GM19452 (cell line): ENCODE data around the gene TTI1.

Source experiments
- ATAC-seq: cut with Tn5 transposase; IDR thresholded peaks from one replicate; pipeline ENCODE4 v1.9.1; 2021; ENCODE audit not compliant: unreplicated experiment

Gene TTI1

DNA sequence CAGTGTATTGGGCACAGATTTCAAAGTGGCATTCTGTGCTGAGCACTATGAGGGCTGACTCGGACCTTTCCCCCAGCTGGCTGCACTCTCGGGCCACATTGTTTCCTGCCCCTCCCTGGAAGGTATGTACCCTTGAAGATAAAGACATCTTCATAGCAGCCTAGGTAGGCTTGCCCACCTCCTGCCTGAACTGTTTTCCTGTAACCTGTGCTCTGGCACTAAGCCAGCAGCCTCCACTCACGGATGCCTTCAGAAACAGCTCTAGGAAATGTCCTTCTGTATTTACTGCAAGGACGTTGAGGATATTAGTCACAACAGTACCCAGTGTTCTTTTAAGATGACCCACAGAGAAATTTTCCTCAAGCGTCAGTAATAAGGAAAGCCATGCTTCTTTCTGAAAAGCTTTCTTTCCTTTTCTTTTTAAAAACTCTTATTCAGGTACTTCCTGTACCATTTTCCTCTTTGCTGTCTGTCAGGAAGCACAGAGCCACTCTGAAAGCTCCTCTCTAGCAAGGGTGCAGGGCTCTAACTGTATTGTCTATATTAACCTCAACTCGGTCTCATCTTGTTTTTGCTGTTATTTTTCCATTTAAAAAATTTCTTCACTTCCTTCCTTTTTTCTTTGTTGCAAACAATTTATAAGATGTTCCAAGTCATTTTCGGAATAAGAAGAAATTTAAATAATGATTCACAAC, 43.5 kb downstream of the TTI1 start:
- no peak for ATAC-seq

DNA sequence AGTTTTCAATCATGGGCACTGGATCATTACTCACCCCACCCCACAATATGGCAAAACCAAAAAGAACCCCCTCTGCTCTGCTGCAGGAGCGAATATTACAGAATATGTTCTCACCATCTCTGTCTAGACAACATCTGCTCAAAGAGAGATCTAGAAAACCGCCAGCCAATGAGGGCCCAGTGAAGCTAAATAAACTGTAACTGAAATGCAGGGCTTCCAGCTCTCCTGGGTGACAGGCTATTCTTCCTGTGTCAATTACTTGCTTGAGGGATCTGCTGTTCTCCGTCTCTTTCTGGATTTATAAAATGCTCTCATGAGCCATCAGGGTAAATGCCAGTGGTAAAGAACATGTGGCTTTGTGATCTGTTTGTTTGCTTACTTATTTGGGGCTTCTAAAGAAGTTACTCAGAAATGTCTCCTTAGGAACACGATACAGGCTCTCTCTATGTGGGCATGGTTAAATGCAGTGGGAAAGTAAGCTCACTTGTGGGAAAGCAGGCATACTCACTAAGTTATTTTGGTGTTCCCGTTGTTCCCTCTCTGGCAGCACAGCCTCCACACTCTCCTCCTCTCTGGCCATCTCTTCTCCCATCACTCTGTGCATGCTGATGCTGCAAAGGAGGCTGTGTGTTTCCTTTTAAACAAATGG, 44.8 kb downstream of the TTI1 start:
- ATAC-seq: no peak

DNA sequence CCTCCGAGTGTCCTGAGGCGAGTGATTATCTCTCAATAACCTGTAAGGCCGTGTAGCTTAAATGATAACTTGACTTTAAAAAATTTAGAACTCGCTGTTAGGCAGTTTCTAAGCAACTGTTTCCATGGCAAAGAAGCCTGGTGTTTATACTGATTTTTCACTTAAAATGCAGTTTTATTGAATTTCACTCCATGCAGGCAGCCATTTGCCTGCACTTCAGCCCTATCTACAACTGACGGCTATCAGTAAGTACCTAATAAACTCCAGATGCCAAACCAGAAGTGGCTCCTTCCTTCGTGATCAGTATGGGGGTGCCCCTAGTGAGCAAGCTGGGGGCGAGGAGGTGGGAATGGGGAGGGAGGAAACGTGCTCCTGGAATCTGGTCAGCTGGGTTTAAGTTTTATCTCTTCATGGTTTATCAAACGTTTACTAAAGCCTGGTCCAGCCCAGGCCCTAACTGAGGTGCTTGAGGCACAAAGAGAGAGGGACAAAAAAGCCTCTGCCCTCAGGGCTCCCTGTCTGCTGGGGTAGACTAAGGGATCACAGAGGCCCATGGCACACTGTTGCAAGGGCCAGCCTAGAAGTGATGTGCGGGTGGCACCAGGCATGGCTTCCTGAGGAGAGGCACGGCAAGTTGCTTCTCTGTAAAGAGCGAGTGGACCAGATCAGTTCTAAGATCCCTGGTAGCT, 45.5 kb downstream of the TTI1 start:
- ATAC-seq: no peak

DNA sequence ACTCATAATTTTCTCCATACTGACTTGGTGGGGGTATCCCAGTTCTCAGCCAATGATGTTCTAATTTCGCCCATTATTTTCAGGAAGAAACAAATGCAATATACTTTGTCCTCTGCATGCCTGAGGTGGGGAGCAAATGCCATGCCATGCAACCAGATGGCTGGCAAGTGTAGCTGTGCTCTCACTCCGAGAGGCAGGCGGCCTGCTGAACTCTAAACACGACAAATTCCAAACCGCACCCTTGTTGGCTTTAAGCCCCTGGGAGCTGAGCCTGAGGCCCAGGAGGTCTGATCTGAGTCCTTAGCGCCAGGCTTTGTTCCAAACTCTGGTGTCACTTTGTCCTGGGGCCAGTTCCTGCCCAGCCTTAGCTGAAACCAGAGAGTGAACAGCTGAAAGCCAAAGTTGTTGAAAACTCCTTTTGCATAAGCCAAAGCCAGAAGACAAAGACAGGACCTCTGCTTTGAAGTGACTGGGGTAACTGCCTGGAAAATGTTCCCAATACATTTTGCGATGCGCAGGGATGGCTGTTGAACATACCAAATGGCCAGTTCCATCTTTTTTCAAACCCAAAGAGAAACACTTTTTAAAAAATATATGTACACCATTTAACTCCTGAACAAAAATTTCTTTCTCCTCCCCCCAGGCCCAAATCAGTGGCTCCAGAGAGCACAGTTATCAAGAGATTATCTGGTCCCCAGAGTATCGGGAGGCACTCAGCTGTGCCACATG, 46.2 kb downstream of the TTI1 start:
- no peak for ATAC-seq

DNA sequence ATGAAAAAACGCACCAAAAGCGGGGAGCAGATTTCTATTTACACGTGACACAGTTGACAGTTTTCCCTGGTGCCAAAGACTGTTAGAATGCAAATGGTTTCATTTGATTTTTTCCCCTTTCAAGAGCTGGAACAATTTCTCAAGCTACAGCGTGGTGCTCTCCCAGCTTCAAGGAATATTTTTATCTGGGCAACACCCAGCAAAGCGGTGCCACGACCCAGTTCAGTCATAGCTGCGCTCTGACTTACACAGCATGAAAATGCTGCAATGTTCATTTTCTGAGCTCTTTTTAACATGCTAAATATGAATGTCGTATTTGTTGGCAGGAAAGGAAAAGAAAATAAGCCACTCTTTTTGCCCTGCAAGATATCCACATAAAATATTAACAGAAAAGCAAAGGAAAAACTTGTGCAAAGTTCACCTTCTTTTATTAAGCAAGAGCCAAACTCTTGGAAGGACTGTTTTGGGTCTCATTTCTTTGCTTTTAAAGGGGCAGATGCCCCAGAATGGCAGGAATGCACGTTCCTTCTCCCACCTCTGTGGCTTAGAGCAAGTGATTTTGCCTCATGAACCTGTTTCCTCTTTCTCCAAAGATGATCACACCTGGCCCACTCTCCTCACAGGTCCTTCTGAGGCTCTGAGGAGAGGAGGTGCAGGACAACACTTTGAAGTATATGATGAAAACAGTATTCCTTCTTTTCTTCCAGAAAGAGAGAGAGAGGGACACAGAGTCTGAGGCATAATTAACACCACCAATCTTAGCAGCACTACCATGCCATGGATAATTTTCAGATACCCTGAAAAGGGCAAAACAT, 47.0 kb downstream of the TTI1 start:
- no peak for ATAC-seq

DNA sequence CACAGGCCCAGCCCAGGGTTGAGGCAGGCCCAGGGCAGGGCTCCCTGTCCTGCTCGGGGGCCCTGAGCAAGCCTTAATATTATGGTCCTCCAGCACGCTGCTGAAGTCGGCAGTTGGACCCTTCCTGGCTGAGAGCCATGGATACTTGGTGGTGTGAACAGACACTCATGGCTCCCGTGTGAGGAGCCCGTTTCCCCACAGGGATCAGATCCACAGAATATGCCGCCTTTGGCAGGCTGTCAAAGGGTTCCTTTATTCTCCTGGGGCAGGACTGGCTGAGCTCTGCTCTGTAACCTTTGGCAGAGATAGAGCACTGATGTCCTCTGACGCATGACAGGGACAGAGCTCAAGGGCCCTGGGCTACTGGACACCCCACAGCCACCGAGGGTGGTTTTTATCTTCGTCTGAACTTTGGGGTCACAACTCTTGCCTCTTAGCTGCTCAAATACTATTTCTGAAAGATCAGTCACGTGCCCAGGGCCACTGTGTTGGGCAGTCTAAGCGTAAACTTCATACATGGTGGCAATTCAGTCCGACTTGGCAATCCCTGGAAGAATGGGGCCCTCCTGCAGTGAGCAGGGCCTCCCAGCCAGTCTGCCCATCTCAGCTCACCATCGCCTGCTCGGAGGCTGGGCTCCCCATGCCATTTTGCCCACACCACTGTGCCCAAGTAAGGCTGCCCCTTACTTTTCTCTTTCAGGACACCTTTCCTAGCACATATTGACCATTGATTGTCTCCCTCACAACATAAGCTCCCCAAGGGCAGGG, 49.1 kb downstream of the TTI1 start:
- ATAC-seq: no peak

DNA sequence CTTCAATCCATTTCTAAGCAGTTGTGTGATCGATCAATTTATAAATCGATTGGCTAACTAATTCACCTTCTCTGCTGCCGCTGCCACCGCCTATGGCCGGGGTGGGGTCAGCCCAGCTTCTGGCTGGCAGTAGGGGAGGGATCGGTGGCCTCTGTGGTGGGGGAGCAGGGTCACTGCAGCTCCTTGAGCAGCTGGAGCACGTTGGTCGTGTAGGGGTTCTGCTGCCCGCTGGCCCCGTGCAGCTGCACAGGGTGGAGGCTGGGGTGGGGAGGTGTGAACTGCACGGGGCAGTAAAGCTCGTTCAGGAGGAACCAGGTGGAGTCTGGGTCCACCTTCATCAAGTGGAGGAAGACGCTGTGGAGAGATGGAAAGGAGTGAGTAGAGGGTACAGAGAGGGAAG, 50.0 kb downstream of the TTI1 start:
- no peak for ATAC-seq

DNA sequence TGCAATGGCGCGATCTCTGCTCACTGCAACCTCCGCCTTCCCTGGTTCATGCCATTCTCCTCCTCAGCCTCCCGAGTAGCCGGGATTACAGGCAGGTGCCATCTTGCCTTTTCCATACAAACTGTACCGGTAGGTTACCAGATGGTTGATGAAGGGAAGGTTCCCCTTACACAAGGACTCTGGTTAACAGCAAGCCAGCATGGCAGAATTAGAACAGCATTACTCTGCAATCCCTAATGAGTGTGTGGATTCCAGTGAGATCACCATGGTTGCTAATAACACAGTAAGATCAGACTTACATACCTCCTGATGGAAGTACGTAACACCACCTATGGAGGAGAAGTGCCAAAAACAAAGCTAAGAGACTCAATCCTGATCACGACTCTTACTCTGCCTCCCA, 51.7 kb downstream of the TTI1 start:
- no peak for ATAC-seq

DNA sequence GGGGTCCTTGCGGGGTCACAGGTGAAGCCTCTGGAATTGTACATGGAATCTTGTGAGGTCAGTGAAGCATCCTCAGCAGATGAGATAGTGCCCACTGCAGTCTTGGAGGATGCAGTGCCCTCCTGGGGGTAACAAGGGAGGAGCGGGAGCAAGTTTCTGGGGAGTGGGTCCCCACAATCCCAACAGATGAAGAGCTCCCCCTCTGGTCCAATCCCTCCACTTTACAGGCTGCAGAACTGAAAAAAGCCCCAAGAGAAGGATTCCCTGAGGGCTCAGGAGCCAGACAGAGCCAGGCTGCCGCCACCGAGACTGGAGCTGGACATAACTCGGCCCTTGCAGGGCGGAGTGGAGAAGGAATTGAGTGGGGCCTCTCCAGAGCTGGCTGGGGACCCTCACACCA, 52.4 kb downstream of the TTI1 start:
- ATAC-seq: no peak

DNA sequence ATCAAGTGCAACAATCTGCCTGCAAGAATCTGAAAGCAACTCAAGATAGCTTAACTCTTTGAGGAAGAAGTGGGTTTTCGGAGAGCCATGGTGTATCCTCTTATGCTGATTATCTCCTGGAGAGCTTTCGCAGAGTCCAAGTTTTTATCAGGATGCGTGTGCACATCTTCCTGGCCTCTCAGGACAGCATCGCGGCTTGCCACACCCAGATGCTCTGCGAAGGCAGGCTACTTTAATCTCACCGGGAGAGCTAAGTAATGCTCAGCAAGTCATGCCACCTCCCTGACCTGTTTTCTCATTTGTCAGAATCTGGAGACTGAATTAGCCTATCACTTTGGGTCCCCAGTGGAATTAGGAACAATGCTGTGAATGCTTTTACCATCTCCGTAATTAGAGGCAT, 52.9 kb downstream of the TTI1 start:
- no peak for ATAC-seq

DNA sequence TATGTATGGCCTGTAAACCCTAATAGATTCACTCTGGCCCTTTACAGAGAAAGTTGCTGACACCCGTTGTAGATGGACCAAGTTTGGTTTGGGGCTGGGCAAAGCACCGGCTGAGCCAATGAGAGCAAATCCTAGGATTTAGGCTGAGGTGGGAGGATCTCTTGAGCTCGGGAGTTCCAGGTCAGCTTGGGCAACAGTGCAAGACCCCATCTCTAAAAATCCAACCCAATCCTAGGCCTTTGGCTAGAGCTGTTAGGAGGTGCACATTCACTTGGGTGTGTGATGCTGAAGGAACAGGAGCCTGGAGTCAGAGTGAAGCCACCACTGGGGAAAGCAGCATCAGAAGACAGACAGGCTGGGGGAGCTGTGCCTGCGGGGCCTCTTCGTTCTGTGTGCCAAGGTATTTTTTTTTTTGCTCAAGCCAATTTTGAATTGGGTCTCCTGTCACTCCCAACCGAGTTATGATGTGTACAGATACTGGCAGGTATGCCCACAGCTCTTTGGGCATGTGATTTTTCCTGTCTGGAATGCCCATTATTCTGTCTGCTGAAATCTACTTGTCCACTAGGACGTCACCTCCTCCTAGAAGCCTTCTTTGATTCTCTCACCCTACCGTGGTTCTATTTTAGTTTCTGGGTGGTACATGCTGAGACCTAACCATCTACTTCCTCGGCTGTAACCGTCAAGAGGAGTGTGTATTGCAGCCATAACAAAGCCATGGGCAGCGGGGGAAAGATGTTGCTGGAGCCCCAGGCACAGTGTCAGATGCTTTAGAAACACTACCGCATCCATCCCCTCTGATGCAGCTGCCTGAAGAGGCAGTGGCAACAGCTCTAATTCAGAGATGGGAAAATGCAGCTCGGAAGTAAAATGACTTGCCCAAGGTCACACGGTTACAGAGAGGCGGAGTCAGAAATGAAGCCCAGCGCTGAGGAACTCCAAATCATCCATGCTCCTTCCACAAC, 54.0 kb downstream of the TTI1 start:
- no peak for ATAC-seq

DNA sequence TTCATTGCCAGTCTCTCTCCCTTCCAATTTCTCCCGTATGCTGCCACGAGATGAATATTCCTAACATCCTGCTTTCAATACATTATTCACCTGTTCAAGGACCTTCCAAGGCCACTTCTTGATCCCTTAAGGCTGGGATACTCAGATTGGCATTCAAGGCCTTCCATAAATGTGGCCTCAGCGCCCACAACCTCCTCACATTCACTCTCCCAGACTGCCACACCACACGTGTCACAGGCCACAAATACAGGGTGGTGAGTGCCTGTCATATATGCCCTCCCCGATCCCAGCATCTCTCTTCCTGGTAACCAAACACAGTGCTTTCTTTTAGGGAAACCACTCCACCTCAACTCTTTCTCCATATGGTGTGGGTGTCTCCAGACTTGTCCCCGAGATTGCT, 55.5 kb downstream of the TTI1 start:
- ATAC-seq: no peak

DNA sequence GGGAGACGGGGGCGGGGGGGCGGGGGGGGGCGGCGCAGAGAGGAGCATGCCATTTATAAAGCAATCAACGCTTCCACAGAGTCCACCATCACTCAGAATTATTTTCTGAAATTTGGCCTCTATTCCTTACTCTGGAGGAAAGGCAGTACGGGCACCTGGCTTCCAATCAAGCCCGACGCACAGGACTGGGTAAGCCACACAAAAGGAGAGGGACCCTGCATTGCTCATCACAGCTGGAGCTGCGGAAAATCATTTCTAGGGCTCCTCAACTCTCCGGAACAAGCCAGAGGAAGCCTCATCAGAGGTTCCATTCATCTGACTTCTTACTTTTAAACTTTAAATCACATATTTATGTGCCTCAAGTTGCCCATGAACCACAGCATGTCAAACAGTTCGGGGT, 55.9 kb downstream of the TTI1 start:
- ATAC-seq: no peak

DNA sequence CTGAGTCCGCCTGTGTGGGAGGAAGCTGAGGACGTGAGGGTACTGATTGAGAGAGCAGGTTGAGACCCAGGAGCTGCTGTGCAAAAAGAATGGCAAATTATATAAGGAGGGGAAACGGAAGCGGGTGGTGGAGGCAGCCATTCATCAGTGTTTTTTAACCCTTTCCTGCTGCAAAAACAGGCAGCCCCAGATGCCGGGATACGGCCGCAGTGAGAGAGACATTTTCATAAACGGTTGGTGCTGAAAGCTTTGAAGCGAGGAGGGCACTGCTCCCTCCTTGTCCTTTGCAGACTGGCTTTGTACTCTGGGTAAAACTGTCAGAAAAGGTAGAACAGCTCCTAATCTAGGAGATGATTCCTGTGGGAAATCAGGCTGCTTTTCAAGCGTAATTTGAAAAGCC, 56.4 kb downstream of the TTI1 start:
- ATAC-seq: no peak

DNA sequence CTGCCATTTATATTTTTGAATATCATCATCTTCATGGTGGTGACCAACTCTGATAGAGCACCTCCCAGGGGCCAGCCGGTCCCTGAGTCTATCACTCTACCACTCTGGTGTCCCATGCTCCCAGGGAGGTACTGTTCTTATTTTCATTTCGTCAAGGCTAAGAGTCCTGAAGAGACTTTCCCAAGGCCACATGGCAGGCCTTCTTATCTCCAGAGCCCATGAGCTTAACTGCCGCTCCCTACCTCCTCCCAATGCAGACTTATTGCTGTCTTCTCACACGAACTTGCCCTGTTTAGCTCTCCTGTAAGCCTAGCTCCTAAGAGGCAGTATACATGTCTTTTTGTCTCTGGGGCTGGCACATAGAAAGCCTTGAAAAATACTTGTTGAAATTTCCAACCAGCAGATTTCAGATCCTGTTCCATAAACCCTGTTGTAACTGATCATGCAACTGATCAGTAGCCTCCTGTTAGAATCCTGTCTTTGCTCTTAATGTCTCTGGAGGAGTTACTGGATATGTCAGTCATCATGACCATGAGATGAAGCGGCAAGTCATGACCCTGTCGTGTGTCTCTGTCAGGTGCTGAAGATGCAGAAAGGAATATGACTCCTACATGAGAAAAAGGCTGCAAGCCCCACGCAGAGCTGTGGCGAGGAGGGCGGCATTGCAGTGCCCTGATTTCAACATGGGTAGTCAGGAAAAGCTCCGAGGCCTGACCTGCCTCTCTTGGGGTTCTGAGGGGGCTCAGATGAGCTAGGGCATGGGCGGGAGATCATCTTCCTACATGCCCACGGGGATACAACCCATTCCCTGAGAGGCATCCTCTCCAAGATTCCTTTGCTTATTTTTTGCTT, 60.0 kb downstream of the TTI1 start:
- ATAC-seq: no peak

DNA sequence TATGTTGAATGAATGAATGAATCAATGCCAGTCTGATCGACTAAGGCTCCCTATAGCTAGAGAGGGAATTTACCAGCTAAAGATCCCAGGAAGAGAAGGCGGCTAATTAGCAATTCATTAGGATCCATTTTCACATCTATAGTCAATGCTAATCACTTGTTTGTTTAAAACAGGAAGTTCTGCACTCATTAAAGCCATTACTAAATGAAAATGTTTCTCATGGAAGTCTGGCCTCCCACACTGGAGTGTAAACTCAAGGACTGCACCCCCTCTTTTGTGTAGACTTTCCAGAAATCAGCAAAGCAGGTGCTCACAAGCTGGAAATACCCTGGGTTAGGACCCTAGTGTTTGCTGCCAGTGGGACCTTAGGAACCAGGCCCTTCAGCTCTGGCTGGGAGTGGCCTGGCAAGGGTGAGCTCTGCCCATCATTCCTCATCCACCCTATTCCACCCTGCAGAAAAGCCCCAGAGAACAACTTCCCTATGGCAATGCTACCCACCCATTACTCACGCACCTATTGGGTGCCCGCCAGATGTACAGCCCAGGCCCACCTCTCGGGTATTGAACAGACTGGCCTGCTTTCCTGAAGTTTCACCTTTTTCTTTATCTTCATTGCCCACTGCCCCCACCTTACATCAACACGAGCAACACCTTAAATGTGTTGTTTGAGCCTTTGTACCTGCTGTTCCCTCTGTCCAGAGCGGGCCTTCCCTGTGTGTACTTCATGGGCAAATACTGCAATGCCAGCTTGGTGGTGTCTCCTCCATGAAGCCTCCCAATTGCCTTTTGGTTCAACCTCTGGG, 60.8 kb downstream of the TTI1 start:
- no peak for ATAC-seq

DNA sequence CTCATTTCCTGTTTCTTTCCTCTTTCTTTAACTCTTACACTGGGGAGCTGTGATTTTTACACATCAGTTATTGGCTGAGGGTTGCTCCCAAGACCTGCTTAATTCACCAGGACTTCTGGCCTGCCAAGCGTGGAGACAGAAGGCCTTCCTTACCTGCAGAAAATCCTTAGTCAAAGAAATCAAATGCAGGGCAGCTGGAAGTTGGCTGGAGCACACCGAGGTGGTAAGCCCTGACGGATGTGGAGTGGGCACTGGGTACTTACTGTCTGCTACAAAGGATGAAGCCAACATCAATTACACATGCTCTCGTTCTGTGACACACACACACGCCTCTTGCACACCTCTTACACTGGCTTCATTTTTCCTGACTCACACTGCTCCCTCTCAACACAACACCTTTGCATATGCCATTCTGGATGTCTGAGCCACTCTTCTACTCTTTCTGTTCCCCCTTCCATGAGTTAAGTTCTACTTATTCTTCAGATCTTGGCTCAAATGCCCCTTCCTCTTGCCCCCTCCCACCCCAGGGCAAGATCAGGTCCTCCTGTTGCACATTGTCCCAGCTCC, 61.6 kb downstream of the TTI1 start:
- ATAC-seq: no peak
